ENCODE data around the gene PDE6B. TPM values are rescaled to one million over a fixed set of nuclear protein-coding genes. Genes with fewer than 3 reads are reported as not detected.
"Not testable (repeated sequence)": the region's sequence is repeated elsewhere in the genome, so short reads cannot be mapped to it uniquely, and the experiment has no call there.

PDE6B gene
- total RNA-seq, result 10 to 100 TPM in 1 of 2 experiments, 1 to 10 TPM in 1; 8.7 to 11.4 TPM

DNA sequence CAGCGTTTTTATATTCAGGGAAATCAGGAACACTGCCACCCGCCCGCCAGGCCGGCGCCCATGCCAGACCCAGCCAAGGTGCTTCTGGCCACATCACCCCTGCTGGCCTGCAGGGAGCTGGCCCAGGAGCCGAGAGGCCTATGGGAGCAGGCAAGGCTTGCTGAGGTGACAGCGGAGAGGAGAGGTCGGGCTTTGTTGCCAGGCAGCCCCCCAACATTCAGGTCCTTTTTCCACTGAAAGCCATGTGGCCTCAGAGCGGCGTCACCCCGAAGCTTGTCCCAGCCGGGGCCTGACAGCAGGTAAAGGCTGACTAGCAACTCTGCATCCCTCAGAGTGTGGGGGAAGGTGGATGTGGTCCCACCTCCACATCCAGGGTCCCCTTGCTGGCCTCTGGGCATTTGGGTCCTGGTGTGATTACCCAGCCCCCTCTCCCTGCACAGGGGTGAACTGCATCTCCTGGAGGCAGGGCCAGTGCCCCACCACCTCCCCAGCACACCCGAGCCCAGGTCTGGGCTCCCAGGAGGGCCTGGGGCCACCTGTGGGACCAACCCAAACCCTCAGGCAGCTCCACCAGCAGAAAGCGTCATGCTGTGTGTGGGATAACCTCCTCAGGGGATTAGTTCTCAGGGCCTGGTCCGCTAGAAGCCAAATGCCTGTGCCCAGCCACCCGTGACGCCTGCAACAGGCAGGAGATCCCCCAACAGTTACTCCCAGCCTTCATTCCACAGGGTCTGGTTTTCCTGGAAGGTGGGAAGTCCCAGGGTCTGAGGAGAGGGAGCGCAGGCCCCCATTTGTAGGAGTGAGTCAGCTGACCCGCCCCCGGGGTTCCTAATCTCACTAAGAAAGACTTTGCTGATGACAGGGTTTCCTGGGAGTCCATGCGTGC is at the start of gene PDE6B:
TSS of gene PDE6B (plus strand) at position 869 of the 886 bp plus-strand sequence. CDS start 54 bp downstream, outside the sequence.
- ChIA-PET POLR2A (no interaction called here), CTCF (no interaction called here)

DNA sequence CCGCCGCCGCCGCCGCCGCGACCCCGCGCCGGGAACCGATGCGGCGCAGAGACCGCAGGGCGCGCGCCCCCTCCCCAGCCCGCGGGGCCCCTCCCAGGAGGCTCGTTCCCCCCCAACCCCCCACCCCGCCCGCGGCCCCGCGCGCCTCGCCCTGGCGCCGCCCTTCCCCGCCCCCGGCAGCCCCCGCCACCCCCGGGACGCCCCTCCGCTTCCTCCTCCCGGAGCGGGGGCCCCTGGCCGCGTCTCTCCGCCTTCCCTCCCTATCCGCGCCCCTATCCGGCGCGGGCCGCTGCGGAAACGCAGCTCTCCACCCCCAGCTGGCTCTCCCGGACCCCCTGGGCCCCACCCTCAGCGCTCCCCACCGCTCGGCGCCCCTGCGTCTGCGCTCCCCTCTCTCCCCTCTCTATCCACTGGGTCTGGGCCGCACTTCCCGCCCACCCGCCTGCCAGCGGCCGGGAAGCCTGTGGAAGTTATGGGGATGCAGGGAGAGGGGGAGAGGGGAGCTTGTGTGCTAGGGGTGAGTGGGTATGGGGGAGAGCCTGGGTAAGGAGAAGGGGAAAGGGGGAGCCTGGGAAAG is 49.0 kb upstream of the PDE6B start, which contains the start of gene TMEM271:
TSS of gene TMEM271 (minus strand) at position 51 of the 577 bp plus-strand sequence. CDS start 233 bp downstream, outside the sequence.
- POLR2A ChIA-PET, result no interaction called here
- CTCF ChIA-PET, result no interaction called here

DNA sequence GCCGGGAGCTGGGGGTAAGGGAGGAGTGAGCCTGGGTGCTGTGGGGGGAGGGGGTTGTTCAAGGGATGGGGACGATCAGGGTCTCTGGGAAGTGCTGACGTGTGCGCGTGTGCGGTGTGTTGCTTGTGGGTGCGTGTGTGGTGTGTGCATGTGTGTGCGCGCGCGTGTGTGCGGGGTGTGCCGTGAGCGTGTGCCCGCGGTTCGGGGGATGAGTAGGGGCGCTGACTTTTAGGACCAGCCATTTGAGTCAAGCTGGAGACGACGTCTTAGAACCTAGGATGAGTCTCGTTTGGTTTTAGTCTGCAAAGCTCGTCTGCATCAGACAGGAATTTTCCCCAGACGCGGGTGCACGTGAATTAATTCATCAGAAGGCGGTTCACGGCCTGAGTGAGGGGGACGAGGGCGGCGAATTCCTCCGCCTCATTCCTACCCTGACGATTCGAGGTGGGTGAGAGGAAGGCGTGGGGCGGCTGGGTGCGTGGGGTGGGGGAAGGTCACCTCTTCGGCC is 48.3 kb upstream of the PDE6B start:
- POLR2A ChIA-PET, result no interaction called here

DNA sequence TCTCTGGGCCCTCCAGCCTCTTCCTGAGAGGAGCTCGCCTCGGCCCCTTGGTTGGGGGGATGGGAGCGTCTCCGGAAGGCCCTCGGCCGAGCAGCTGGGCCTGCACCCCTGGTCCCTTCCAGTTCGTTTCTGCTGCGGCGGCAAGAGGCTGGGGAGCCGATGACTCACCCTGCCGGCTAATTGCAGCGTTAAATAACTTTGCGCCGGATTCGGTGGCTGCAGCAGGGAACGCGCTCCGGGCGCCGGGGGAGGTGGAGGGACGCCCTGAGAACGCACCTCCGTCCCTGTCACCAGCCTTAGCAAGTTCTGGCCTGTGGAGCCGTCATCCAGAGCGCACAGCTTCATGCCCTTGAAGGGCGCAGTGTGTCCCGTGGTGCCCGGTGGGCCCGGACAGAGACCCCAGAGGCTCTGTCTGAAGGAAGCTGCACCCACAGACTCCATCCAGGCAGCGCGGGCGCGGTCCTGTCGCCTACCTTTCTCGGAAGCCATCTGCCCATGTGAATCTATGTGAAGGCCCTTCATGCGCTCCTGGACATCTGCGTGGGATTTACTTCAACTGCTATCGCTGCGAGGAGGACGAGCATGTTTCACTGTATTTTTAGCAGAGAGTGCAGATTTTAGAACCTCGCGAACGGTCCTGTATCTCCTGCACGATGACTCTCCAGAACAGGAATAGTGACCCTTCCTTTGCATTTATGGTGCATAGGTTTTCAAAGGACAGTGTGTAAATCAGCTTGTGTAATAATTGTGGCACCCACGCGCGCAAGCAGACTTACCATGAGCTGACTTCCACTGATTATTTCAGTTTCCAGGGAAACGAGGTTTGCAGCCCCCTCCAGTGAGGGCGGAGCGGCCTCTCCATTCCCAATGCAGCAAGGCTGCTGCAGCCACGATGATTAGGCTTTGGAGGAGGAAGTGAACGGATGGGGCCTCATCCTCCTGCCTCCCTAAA is 47.6 kb upstream of the PDE6B start:
- ChIA-PET CTCF (no interaction called here), POLR2A (no interaction called here)

More for the DNA sequence above, 48.3 kb upstream of the PDE6B start:
- CTCF ChIA-PET, result no interaction called here

DNA sequence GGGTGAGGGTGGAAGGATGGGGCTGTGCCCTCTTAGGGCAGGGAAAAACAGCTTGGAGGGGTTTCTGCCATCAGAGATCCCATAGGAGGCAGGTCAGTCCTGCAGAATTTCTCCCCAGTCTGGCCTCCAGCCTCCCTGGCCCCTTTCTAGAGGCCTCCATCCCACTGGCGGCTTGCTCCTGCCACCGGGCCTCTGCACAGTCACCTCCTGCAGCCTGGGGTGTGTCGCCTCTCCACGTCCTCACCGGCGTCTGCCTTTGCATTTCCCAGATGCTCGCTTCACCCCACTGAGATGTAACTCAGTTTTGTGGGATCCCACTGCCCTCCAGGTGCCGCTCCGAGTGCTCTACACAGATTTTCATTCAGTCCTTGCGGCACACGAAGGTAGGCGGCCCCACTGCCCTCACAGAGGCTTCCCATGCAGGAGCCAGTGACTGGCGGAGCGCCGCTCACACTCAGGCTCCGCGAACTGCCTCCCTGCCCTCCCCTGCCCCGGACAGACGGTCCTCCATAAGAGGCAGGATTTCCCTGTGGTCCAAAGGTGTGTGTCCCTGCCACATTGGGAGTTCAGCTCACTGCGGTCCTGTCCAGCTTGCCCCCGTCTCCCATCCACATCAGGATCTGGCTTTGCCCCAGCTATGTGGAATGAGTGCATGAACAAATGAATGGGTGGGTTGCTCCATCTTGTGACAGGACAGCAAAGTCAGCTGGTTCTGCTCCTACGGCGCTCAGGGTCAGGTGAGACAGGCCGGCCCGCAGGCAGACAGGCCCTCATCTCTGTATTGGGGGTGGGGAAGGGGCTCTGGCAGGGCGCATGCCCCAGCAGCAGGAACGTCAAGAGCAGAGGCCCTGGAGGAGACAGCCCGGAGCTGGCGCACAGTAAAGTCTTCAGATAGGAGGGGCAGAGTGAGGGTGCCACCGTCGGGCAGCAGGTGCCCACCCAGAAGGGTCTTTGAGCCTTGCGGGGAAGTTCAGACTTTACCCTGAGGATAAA is 46.6 kb upstream of the PDE6B start:
- ChIA-PET CTCF (no interaction called here), POLR2A (no interaction called here)

DNA sequence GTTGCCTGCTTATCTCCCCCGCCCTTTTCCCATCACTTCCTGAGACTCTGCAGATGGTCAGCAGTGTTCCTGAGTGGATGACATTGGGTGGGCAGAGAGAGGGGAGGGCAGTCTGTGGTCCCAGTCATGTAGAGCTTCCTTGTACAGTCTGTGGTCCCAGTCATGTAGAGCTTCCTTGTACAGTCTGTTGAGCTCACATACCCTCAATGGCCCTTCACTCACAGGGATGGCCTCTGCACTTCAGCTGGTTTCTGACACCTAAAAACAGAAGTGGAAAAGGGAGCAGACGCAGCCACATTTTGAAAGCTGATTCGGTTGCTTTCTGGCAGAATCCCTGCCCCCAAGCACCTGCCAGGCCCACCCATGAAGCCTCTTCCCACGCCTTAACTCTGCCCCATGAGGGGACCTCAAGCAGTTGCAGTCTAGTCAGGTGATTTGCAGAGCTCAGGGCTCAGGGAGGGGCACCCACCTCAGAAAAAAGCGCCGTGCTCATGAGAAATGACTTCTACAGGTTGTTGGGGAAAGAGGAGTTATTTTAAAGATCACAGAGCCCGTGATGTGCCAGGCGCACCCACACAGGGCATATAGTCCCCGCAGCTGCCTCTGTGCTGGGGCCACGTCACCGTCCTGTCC is 45.7 kb upstream of the PDE6B start:
- ChIA-PET POLR2A (interaction anchor here (0.8 kb wide), 1 partner anchor 84 kb away, joined by 4 read pairs; no protein-coding TSS in a partner anchor), CTCF (no interaction called here)

DNA sequence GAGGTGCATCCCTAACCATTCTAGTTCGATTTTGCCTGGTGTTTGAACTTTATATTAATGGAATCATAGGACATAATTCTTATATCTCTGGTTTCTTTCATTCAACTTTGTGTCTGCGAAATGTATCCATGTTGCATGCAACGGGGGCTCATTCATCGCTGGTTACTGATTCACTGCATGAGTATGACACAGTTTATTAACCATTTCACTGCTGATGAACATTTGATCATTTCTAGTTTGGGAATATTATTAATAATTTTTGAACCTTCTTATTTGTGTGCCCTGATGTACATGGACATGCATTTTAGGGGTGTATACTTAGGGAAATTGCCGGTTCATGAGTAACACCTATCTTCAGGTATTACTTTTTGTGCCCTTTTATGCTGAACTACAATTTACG is 44.2 kb upstream of the PDE6B start:
- CTCF ChIA-PET, result no interaction called here

DNA sequence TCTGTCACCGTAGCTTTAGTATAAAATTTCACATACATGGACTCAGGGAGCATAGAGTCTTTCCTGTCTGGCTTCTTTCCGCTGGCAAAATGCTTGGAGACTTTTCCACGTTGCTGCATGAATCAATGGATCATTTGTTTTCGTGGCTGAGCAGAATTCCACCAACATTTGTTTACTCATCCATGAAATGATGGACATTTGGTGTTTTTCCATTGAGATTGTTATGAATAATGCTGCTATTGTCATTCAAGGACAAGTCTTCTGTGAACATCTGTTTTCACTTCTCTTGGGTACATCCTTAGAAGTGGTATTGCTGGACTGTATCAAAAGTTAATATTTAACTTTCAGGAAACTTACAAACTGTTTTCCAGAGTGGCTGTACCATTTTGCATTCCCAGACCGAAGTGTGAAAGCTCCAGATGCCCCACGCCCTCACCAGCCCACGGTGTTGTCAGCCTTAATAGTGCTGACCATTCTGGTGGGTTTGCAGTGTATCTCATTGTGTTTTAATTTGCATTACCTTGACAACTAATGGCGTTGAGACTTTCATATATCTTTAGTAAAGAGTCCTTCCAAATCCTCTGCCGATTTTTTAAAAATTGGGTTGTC is 43.5 kb upstream of the PDE6B start:
- POLR2A ChIA-PET, result no interaction called here
- CTCF ChIA-PET, result no interaction called here

More for the DNA sequence above, 44.2 kb upstream of the PDE6B start:
- POLR2A ChIA-PET, result no interaction called here

DNA sequence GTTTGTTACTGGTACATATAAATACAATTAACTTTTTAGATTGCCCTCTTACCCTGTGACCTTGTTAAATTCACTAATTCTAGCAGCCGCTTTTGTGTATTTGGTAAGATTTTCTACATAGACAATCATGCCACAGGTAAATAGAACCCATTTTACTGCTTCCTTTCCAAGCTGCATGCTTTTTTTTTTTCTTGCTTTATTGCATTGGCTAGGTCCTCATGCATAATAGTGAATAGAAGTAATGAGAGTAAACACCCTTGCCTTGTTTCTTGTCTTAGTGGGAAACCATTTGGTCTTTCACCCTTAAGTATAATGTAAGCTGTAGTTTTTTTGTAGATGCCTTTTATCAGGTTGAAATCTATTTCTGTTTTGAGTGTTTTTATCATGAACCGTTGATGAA is 41.6 kb upstream of the PDE6B start:
- POLR2A ChIA-PET, result no interaction called here
- CTCF ChIA-PET, result no interaction called here

DNA sequence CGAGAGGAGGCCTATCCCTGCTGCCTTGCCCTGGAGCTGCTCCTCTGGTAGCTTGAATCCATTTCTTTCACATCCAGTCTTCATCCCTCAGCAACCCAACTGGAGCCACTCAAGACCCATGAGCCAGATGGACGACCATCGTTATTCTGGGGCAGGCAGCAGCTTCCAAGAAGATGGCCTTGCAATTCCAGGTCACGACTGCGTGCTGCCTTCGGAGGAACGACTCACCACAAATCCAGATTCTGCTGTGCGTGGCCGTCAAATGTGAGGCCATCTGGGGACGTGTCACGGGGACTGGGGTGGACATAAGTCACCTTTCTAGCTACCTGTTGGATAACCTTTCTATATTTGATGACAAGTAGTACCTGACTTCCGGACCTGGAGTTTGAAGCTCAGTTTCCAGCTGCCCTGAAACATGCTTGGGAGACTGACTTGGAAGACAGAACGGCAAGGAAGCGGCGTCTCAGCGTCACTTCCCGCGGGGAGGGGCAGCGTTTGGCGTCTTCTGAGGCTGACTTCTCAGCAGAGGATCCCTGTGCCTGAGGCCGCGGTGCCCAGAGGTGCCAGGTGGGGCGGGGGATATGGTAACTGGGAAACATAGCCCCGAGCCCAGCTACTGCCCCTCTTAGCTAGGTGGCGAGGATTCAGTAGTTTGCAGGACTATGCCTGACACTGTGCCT is 37.6 kb upstream of the PDE6B start:
- CTCF ChIA-PET, result no interaction called here
- POLR2A ChIA-PET, result no interaction called here

DNA sequence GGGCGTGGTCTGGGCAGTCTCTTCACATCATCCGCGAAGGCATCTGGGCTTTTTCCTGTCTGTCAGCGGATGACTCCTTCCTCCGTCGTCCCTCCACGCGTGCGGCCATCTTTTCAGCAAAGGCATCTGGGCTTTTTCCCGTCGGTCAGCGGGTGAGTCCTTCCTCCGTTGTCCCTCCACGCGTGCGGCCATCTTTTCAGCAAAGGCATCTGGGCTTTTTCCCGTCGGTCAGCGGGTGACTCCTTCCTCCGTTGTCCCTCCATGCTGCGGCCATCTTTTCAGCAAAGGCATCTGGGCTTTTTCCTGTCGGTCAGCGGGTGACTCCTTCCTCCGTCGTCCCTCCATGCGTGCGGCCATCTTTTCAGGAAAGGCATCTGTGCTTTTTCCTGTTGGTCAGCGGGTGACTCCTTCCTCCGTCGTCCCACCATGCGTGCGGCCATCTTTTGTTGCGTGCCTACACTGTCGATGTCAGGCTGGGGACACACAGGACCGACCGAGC is 37.0 kb upstream of the PDE6B start:
- ChIA-PET POLR2A (no interaction called here), CTCF (no interaction called here)

DNA sequence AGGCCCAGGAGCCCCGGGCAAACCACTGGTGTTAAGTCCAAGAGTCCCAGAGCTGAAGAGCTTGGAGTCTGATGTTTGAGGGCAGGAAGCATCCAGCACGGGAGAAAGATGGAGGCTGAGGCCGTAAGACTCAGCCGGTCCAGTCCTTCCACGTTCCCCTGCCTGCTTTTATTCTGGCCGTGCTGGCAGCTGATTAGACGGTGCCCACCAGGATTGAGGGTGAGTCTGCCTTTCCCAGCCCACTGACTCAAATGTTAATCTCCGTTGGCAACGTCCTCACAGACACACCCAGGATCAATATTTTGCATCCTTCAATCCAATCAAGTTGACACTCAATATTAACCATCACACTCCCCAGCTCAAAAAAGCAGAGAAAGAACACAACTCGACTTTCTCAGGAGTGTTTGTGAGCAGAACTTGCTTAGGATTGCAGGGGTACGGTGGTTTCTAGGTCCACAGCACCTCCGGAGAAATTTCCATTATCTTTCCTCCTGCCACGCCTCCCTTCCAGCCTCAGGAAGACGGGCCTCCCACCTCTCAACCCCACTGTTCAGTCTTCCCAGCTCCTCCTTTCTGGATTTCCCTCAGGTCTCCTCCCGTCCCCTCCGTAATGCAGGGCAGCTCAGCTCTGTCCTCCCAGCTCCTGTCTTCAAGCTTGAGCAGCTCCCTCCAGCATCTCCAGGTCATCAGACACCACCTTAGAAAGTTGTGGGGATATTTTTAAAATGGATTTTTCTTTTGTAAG is 36.0 kb upstream of the PDE6B start:
- ChIA-PET CTCF (no interaction called here), POLR2A (no interaction called here)

DNA sequence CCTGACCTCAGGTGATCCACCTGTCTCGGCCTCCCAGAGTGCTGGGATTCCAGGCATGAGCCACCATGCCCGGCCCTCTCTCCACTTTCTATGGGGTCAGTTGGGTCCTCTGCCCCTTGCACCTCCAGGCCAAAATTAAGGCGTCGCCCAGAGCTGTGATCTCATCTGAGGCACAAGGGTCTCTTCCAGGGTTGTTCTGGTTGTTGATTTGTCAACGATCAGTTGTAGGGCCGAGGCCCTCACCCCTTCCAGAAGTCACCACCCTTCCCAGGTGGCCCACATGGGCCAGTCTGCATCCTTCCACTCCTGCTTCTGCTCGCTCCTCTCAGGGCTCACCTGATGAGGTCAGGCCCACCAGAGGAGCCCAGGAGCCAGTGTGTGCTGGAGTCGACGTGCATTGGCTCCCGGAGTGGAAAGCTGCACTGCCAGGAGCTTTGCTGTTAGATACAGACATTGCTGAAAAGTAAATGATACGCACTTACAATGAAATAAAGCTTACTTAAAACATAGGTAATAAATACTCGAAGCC is 35.0 kb upstream of the PDE6B start:
- ChIA-PET POLR2A (no interaction called here), CTCF (no interaction called here)

DNA sequence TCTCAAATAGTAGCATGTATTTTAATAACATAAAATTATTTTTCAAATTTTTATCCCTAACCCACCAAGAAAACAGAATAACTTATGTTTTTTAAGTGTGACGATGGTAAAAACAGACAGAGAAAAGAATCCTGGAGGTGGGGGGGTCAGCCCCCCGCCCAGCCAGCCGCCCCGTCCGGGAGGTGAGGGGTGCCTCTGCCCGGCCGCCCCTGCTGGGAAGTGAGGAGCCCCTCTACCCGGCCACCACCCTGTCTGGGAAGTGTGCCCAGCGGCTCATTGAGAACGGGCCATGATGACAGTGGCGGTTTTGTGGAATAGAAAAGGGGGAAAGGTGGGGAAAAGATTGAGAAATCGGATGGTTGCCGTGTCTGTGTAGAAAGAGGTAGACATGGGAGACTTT is 33.2 kb upstream of the PDE6B start:
- POLR2A ChIA-PET, CTCF ChIA-PET: not testable (repeated sequence)

DNA sequence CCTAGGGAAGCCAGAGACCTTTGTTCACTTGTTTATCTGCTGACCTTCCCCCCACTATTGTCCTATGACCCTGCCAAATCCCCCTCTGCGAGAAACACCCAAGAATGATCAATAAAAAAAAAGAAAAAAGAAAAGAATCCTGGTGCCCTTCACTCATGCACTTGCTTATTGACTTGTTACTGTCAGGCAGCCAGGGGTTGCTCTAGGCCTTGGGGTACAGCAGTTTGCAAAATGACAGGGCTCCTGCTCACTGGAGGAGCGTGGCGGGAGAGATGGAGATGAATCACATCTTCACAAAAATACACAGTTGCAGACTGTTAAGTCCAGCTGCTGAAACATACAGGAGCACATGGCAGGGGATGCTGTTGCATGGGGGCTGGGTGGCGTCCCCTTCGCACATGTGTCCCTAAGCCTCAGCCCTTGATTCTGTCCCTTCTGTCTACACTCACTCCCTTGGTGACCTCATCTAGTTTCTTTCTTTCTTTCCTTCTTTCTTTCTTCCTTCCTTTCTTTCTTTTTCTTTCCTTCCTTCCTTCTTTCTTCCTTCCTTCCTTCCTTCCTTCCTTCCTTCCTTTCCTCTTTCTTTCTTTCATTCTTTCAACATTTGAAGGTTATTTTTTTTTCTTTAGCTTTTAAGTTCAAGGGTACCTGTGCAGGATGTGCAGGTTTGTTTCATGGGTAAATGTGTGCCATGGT is 32.4 kb upstream of the PDE6B start:
- ChIA-PET POLR2A (no interaction called here), CTCF (interaction anchor here (0.7 kb wide), 1 partner anchor 22 kb away, joined by 3 read pairs; no protein-coding TSS in a partner anchor)

DNA sequence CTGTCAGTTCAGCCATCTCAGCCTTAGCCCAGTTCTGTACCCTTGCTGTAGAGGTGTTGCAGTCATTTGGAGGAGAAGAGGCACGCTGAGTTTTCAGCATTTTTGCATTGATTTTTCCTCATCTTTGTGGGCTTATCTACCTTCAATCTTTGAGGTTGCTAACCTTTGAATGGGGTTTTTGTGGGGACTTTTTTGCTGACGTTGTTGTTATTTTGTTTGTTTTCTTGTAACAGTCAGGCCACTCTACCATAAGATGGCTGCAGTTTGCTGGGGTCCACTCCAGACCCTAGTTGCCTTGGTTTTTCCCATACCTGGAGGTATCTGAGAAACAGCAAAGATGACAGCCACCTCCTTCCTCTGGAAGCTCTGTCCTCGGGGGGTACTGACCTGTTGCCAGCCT is 26.4 kb upstream of the PDE6B start:
- POLR2A ChIA-PET, result no interaction called here
- CTCF ChIA-PET, result no interaction called here

Data from activated CD8-positive, alpha-beta memory T cell treated with anti-CD3 and anti-CD28 coated beads for 36 hours (primary cell).